Activated effector memory CD4-positive, alpha-beta T cell treated with Interleukin-2 at 50 U/mL for 16 hours (primary cell): ENCODE measurements around the gene ITPRIP.
A peak's percentile ranks its signal among the peaks of the same experiment; 100 is the strongest.

Experiments
- DNase-seq: peaks from one replicate; pipeline ENCODE4 v3.0.0-alpha.2; 2020

The ITPRIP gene

GRCh38 chr10:104304356-104304745 is 33.9 kb downstream of the ITPRIP start:
- DNase-seq, result no peak

GRCh38 chr10:104303594-104304355 is 34.5 kb downstream of the ITPRIP start:
- DNase-seq, result no peak

DNA sequence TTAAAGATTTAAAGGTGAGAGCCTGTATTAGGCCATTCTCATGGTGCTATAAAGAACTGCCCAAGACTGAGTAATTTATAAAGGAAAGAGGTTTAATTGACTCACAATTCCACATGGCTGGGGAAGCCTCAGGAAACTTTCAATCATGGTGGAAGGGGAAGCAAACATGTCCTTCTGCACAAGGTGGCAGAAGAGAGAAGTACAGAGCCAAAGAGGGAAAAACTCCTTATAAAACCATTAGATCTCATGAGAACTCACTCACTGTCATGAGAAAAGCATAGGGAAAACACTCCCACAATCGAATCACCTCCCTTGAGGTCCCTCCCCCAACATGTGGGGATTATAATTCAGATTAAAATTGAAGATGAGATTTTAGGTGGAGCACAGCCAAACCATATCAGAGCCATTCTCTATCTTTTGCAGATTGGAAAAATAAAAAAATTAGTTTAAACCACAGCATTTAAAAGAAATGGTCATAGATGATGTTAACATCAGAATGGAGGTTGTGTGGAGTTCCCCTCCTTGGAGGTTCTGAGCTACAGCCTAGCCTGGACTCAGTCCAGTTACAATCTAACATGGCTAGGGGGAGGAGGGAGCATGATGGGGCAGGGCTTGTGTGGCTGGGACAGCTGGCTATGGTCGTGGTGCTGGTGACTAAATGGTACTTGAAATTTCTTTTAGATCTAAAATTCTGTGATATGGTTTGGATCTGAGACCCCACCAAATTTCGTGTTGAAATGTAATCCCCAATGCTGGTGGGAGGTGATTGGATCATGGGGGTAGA is 36.2 kb downstream of the ITPRIP start:
- no peak for DNase-seq

GRCh38 chr10:104300736-104301292 is 37.5 kb downstream of the ITPRIP start:
- no peak for DNase-seq

- DNase-seq, result no peak
Observed at GRCh38 chr10:104300002-104300735, 38.1 kb downstream of the ITPRIP start.

- no peak for DNase-seq
Observed at GRCh38 chr10:104299031-104299904, 39.0 kb downstream of the ITPRIP start.

- no peak for DNase-seq
Observed at GRCh38 chr10:104297697-104298660, 40.3 kb downstream of the ITPRIP start.

- no peak for DNase-seq
Observed at GRCh38 chr10:104296687-104297436, 41.4 kb downstream of the ITPRIP start.

DNA sequence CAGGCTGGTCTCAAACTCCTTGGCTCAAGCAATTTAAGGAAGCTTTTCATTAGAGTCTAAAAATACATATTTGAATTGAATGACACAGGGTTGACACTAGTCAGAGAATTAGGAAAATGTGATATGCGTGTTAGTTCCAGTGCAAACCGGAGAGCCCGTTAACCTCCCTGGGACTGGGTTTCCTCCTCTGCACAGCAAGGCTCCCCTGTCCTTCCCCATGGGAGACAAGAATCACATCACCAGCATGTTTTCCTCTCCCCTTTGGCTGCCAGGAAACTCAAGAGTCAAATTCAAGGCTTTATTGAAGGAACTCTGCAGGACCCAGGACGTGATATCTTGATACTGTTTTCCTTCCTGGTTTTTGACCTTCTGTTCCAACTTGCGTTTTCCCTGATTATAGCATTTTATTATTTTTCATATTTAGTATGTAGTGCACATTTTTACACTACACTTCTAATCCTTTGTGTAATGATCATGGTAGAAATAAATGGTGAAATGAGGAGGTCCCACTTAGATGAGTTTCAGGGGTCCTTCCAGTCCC is 44.4 kb downstream of the ITPRIP start:
- DNase-seq, result no peak

- DNase-seq, result no peak
Observed at GRCh38 chr10:104293011-104293410, 45.3 kb downstream of the ITPRIP start.

GRCh38 chr10:104291439-104291951 is 46.8 kb downstream of the ITPRIP start:
- DNase-seq, result peak; percentile 79

- no peak for DNase-seq
Observed at GRCh38 chr10:104288355-104288754, 49.9 kb downstream of the ITPRIP start.

DNA sequence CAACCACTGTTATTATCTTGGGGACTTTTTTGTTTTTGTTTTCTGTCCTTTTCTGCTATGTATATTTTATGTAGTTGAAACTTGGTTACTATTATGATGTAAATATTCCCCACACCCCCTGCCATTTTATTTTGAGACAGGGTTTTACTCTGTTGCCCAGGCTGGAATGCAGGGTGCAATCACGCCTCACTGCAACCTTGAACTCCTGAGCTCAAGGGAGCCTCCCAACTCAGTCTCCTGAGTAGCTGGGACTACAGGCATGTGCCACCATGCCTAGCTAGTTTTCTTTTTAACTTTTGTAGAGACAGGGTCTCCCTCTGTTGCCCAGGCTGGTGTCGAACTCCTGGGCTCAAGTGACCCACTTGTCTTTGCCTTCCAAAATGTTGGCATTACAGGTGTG is 51.3 kb downstream of the ITPRIP start:
- DNase-seq, result no peak

DNA sequence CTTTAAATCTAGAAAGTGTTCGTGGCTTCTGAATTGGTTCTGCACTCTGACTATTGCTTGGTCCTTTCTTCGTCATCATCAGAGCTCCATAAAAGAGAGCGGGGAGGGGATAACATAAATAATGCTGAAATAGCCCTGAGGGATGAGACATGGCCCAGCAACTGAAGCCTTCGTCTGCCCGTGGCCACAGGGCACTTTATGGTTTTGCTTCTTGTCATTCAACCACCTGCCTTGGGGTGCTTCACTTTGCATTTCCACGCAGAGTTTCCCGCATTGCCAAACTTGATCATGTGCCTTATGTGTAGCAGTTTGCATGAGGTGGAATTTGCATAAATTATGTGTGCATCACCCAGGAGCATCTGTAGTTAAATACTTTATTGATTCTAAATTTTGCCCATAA is 53.4 kb downstream of the ITPRIP start:
- DNase-seq, result no peak

DNA sequence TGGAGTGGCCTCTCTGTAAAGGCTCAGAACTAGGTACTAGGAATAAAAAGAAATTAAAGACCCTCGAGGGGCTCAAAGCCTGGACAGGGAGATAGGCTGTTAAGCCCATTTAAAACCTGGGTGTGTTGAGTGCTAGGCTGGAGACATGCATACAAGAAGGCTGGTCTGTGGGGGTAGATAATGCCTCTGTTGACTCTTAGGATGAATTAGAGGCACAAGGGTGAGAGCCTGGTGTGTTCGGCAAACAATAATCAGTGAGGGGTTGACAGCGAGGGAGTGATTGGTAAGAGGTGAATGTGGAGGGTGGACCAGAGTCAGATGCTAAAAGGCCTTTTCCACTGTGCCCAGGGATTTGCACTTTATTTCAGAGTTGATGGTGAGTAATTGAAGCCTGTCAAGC is 56.6 kb downstream of the ITPRIP start:
- no peak for DNase-seq

DNA sequence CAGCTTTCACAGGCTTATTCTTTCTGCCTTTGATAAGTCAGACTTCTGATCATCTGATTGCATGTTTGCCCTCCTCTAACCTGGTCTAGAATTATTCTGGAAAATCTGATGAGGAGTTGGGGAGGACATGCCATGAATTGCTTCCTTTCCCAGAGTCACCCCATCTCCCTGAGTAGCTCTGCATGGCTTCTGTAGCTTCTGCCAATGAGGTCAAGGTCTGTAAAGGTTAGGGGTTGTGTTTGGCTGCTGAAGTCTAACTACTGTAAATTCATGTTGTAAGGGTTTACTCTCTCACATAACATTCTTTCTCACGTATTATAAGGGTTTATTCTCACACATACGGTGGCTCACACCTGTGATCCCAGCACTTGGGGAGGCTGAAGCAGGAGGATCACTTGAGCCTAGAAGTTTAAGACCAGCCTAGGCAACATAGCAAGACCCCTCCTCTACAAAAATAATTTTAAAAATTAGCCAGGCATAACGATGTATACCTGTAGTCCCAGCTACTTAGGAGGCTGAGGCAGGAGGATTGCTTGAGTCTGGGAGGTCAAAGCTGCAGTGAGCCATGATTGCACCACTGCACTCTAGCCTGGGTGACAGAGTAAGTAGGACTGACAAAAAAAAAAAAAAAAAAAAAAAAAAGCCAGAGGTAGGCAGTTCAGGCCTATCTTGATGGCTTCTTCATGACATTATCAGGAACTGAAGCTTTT is 58.6 kb downstream of the ITPRIP start:
- no peak for DNase-seq

DNA sequence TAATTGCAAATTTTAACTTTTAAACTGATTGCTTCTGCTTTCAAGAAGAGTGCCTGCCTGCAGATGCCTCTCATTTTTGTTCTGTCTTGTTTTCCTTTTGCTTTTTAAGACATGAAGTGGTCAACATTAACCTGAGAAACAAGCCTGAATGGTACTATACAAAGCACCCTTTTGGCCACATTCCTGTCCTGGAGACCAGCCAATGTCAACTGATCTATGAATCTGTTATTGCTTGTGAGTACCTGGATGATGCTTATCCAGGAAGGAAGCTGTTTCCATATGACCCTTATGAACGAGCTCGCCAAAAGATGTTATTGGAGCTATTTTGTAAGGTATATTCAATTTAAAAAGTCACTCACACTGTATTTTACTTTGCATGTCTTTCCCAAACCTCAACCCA is 60.5 kb downstream of the ITPRIP start:
- no peak for DNase-seq

GRCh38 chr10:104276192-104276591 is 62.1 kb downstream of the ITPRIP start:
- no peak for DNase-seq
